H1 (cell line): Measurements from ENCODE around the gene LEMD1. TPM values are rescaled to one million over a fixed set of nuclear protein-coding genes. Genes with fewer than 3 reads are reported as not detected.

ENCODE experiments used
- CTCF ChIA-PET: fragments of 300-600 bp; sonication (Branson Sonifier 250); formaldehyde crosslinking; loops from one replicate; lab custom pipeline; 2021; ENCODE audit not compliant: partially characterized antibody; lab: Charles Lee
- POLR2A ChIA-PET: fragments of 300-600 bp; sonication (Branson Sonifier 250); formaldehyde crosslinking; loops from one replicate; lab custom pipeline; 2021; ENCODE audit warnings: inconsistent platforms; ENCODE audit not compliant: partially characterized antibody; lab: Charles Lee
- DNase-seq, 2 experiments: peaks; one replicate each; pipeline versions ENCODE4 v3.0.0 to v3.0.0-alpha.2; 2010 to 2022; ENCODE audit warnings: low spot score in 2 of 2, low read depth in 1 of 2, mixed read lengths in 1 of 2
- FAIRE-seq: peaks from 2 replicates; lab custom pipeline; 2011; peaks lifted over from hg19 to GRCh38; lab: Jason Lieb, UNC
- H2AFZ ChIP-seq: 2 replicates; pipeline ENCODE4 v1.8.1; 2012; ENCODE audit warnings: low read length, inconsistent platforms
- H2AK5ac ChIP-seq: 2 replicates; pipeline ENCODE4 v1.6.1; 2013; ENCODE audit warnings: low read depth, low read length
- H2BK120ac ChIP-seq: replicated peaks from 2 replicates; pipeline ENCODE3; 2013; ENCODE audit warnings: low read depth, low read length, inconsistent platforms
- H2BK12ac ChIP-seq: 2 replicates; pipeline ENCODE4 v1.6.1; 2013; ENCODE audit warnings: low read depth, low read length
- H2BK15ac ChIP-seq: 2 replicates; pipeline ENCODE4 v1.6.1; 2013; ENCODE audit warnings: low read length
- H2BK20ac ChIP-seq: 2 replicates; pipeline ENCODE4 v1.6.1; 2013; ENCODE audit warnings: low read length
- H2BK5ac ChIP-seq: 2 replicates; pipeline ENCODE4 v1.6.1; 2013; ENCODE audit warnings: low read depth, low read length
- H3K14ac ChIP-seq: 2 replicates; pipeline ENCODE4 v1.6.1; 2013; ENCODE audit warnings: inconsistent platforms; ENCODE audit not compliant: insufficient read length
- H3K18ac ChIP-seq: 2 replicates; pipeline ENCODE4 v1.6.1; 2013; ENCODE audit warnings: low read length; ENCODE audit errors: extremely low read depth
- H3K23ac ChIP-seq: 2 replicates; pipeline ENCODE4 v1.6.1; 2013; ENCODE audit warnings: inconsistent platforms; ENCODE audit not compliant: insufficient read length
- H3K23me2 ChIP-seq: 2 replicates; pipeline ENCODE4 v1.6.1; 2013; ENCODE audit warnings: low read depth, low read length
- H3K27ac ChIP-seq: 2 replicates; pipeline ENCODE4 v1.6.1; 2011; ENCODE audit warnings: low read depth, low read length, inconsistent platforms
- H3K27me3 ChIP-seq, 4 experiments: replicated peaks in 1 of 4; 1 replicate in 1 of 4; 2 replicates in 3 of 4; pipeline versions ENCODE4 v1.6.1 to v1.8.1; 2011 to 2013; ENCODE audit warnings: low read length in 3 of 4, mild to moderate bottlenecking in 3 of 4, inconsistent platforms in 2 of 4, mixed read lengths in 2 of 4, moderate library complexity in 1 of 4; ENCODE audit not compliant: control insufficient read depth in 3 of 4, insufficient read depth in 3 of 4; ENCODE audit errors: extremely low read depth in 1 of 4
- H3K36me3 ChIP-seq, 4 experiments: 2 replicates each; pipeline versions ENCODE4 v1.6.1 to v1.8.1; 2011 to 2013; ENCODE audit warnings: mild to moderate bottlenecking in 4 of 4, low read length in 3 of 4, moderate library complexity in 2 of 4, control low read depth in 1 of 4, inconsistent platforms in 1 of 4; ENCODE audit not compliant: insufficient read depth in 4 of 4, control insufficient read depth in 2 of 4
- H3K4ac ChIP-seq: replicated peaks from 2 replicates; pipeline ENCODE3; 2013; ENCODE audit warnings: low read length, low read depth, mixed read lengths, inconsistent platforms; ENCODE audit not compliant: insufficient read length
- H3K4me1 ChIP-seq, 4 experiments: replicated peaks in 1 of 4; 1 replicate in 1 of 4; 2 replicates in 3 of 4; pipeline versions ENCODE4 v1.6.1 to v1.8.1; 2011 to 2013; ENCODE audit warnings: low read length in 3 of 4, inconsistent platforms in 2 of 4, mixed read lengths in 1 of 4; ENCODE audit not compliant: insufficient read depth in 4 of 4, control insufficient read depth in 3 of 4
- H3K4me2 ChIP-seq, 2 experiments: 2 replicates each; pipeline versions ENCODE4 v1.6.1 to v1.8.1; 2011 to 2013; ENCODE audit warnings: low read depth in 2 of 2, low read length in 2 of 2, control low read depth in 1 of 2, inconsistent platforms in 1 of 2, mild to moderate bottlenecking in 1 of 2; ENCODE audit not compliant: insufficient read depth in 1 of 2
- H3K4me3 ChIP-seq, 4 experiments: fragments of 200-600, 300-600 bp in 1 of 4; sonication (generic), shearing (Covaris generic), sonication (Bioruptor Twin) in 1 of 4; 2 replicates each; pipeline versions ENCODE4 v1.5.1 to v1.8.1; 2011 to 2016; ENCODE audit warnings: low read length in 4 of 4, low read depth in 3 of 4, control low read depth in 2 of 4, inconsistent platforms in 2 of 4, mild to moderate bottlenecking in 2 of 4, mixed read lengths in 1 of 4, moderate library complexity in 1 of 4; ENCODE audit not compliant: insufficient read depth in 2 of 4; ENCODE audit errors: extremely low read depth in 1 of 4
- H3K56ac ChIP-seq: replicated peaks from 2 replicates; pipeline ENCODE3; 2013; ENCODE audit warnings: low read depth, mild to moderate bottlenecking, mixed read lengths, low read length, inconsistent platforms; ENCODE audit not compliant: insufficient read length
- H3K79me1 ChIP-seq: 2 replicates; pipeline ENCODE4 v1.6.1; 2013; ENCODE audit warnings: low read depth, low read length, control low read depth
- H3K79me2 ChIP-seq, 2 experiments: 2 replicates each; pipeline versions ENCODE4 v1.6.1 to v1.8.1; 2012 to 2013; ENCODE audit warnings: low read length in 2 of 2, mild to moderate bottlenecking in 2 of 2, inconsistent platforms in 1 of 2; ENCODE audit not compliant: insufficient read depth in 2 of 2, control insufficient read depth in 1 of 2
- H3K9ac ChIP-seq, 4 experiments: replicated peaks in 1 of 4; 1 replicate in 1 of 4; 2 replicates in 3 of 4; pipeline versions ENCODE4 v1.6.1 to v1.8.1; 2011 to 2013; ENCODE audit warnings: low read depth in 3 of 4, low read length in 3 of 4, control low read depth in 2 of 4, mild to moderate bottlenecking in 2 of 4, moderate library complexity in 2 of 4, inconsistent platforms in 1 of 4; ENCODE audit errors: extremely low read depth in 1 of 4
- H3K9me3 ChIP-seq, 2 experiments: 2 replicates each; pipeline versions ENCODE4 v1.6.1 to v1.8.1; 2012 to 2013; ENCODE audit warnings: mild to moderate bottlenecking in 2 of 2, moderate library complexity in 2 of 2, control low read depth in 1 of 2, inconsistent platforms in 1 of 2, low read depth in 1 of 2, low read length in 1 of 2, mixed read lengths in 1 of 2; ENCODE audit not compliant: insufficient read depth in 2 of 2
- H4K20me1 ChIP-seq, 2 experiments: replicated peaks in 1 of 2; 2 replicates each; pipeline versions ENCODE3 to v1.8.1; 2011 to 2013; ENCODE audit warnings: inconsistent platforms in 2 of 2, low read length in 2 of 2, mild to moderate bottlenecking in 1 of 2; ENCODE audit not compliant: insufficient read depth in 2 of 2, control insufficient read depth in 1 of 2
- H4K5ac ChIP-seq: 2 replicates; pipeline ENCODE4 v1.6.1; 2013; ENCODE audit warnings: low read length, low read depth, mixed read lengths, inconsistent platforms; ENCODE audit not compliant: insufficient read length
- H4K8ac ChIP-seq: 2 replicates; pipeline ENCODE4 v1.8.0; 2013; ENCODE audit warnings: mild to moderate bottlenecking, moderate library complexity, low read length, inconsistent platforms; ENCODE audit not compliant: insufficient read depth; ENCODE audit errors: extremely low read depth
- H4K91ac ChIP-seq: replicated peaks from 2 replicates; pipeline ENCODE3; 2013; ENCODE audit warnings: low read length, mixed read lengths, inconsistent platforms; ENCODE audit not compliant: insufficient read length
- JUND ChIP-seq: IDR thresholded peaks from 2 replicates; pipeline ENCODE4 v1.6.1; 2011; ENCODE audit warnings: mild to moderate bottlenecking, improper control_type of control experiment, low read length
- PHF8 ChIP-seq: fragments of 200-600 bp; sonication (generic); conservative IDR thresholded peaks from 2 replicates; pipeline ENCODE4 v1.7.1; 2012; ENCODE audit warnings: low read depth, mild to moderate bottlenecking, inconsistent platforms, low read length, moderate library complexity
- WGBS, 2 experiments: shearing (Covaris generic) in 1 of 2; methylation state at CpG; one replicate each; pipeline versions ENCODE4 v1.1.6 to v1.1.7; 2013 to 2015; ENCODE audit warnings: low lambda C conversion rate in 2 of 2, mixed read lengths in 2 of 2, inconsistent platforms in 1 of 2, low coverage in 1 of 2, missing lambda C conversion rate in 1 of 2; ENCODE audit not compliant: insufficient replicate concordance in 2 of 2, insufficient coverage in 1 of 2, insufficient read length in 1 of 2; ENCODE audit errors: extremely low coverage in 1 of 2, missing lambda C conversion rate in 1 of 2; 5-methylcytosine and 5-hydroxymethylcytosine counted together
- polyA plus RNA-seq, 7 experiments: library from polyadenylated mRNA; depleted of rRNA in 3 of 7; stranded (reverse) in 5 of 7; unstranded in 2 of 7; fragments of >200 nt in 5 of 7; fragments of 200-250 nt in 2 of 7; gene quantifications; 1 replicate in 5 of 7; 2 replicates in 1 of 7; 4 replicates in 1 of 7; pipeline versions ENCODE4 v1.2.1 to v1.2.3, GENCODE V29; 2011 to 2013; ENCODE audit warnings: missing spikeins in 2 of 7, mixed read lengths in 2 of 7
- total RNA-seq: library from RNA; stranded (reverse); fragmentation: NEBNext Ultra II Directional; extraction: Animal tissue kit (Norgen Biotek cat#: 25700); gene quantifications from 2 replicates; pipeline ENCODE4 v1.2.1, GENCODE V29; 2021

LEMD1 gene
- total and polyA plus RNA-seq, 2 of the 8 experiments (the other 6 are each of a cell fraction or from before 2014, with no cell fraction given): 10.0 to 10.5 TPM

GRCh38 chr1:205470131-205470530 is 48.3 kb upstream of the LEMD1 start:
- Histone ChIP-seq H3K23ac (no peak overlapping the region), H2BK120ac (no peak overlapping the region), H3K56ac (no peak overlapping the region), H3K4me2 (no peak overlapping the region), H2BK15ac (no peak overlapping the region), H3K4me1 (peaks cover 0 to 5% (median 4%) of the 10 kb centered on the region in 4 experiments; a peak in 6 of 7 replicates), H3K18ac (no peak overlapping the region), H2BK5ac (no peak overlapping the region), H3K9me3 (0 out of 4 replicates have a peak, but pooled peaks cover 0 to 2% of the 10 kb centered on the region in 2 experiments), H3K4ac (no peak overlapping the region), H2BK12ac (no peak overlapping the region), H3K27me3 (no peaks in the 10 kb centered on the region; a peak in 2 of 7 replicates), H3K14ac (no peak overlapping the region), H2AK5ac (no peak overlapping the region), H4K91ac (no peak overlapping the region), H3K23me2 (no peaks in the 10 kb centered on the region), H4K5ac (no peak overlapping the region), H4K8ac (no peak overlapping the region), H3K79me1 (no peaks in the 10 kb centered on the region), H2BK20ac (no peak overlapping the region), H3K27ac (no peak overlapping the region), H2AFZ (no peak overlapping the region), H3K79me2 (no peaks in the 10 kb centered on the region), H4K20me1 (no peaks in the 10 kb centered on the region), H3K9ac (no peak overlapping the region), H3K4me3 (no peak overlapping the region), H3K36me3 (no peaks in the 10 kb centered on the region)
- ChIA-PET POLR2A (interaction anchor here (2.3 kb wide), 1 partner anchor 21 kb away, joined by 4 read pairs; no protein-coding TSS in a partner anchor), CTCF (interaction anchor here (0.6 to 15.6 kb wide), 6 partner anchors 9 to 121 kb away, joined by 3 to 233 read pairs (median 4); no protein-coding TSS in a partner anchor)
- TF ChIP-seq PHF8 (no peak), JUND (no peak)
- no peak for DNase-seq
- FAIRE-seq: no peak
- 86% methylated on average over 6 of the region's 6 CpGs; no CpG with 5 or more reads in 1 of the 2 experiments for WGBS, 2 experiments
